Measurements from ENCODE around the gene ATRNL1.
"Not testable (repeated sequence)": the region's sequence is repeated elsewhere in the genome, so short reads cannot be mapped to it uniquely, and the experiment has no call there.

DNA sequence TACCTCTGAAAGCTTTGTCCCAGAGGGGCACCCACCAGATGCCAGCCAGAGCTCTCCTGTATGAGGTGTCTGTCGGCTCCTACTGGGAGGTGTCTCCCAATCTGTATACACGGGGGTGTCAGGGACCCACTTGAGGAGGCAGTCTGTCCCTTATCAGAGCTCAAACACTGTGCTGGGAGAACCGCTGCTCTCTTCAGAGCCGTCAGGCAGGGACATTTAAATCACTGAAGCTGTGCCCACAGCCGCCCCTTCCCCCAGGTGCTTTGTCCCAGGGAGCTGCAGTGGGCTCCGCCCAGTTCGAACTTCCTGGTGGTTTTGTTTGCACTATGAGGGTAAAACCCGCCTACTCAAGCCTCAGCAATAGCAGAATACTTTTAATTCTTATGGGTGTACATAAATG lies 665.3 kb downstream of the ATRNL1 start:
- TF ChIP-seq, protein P1, sequence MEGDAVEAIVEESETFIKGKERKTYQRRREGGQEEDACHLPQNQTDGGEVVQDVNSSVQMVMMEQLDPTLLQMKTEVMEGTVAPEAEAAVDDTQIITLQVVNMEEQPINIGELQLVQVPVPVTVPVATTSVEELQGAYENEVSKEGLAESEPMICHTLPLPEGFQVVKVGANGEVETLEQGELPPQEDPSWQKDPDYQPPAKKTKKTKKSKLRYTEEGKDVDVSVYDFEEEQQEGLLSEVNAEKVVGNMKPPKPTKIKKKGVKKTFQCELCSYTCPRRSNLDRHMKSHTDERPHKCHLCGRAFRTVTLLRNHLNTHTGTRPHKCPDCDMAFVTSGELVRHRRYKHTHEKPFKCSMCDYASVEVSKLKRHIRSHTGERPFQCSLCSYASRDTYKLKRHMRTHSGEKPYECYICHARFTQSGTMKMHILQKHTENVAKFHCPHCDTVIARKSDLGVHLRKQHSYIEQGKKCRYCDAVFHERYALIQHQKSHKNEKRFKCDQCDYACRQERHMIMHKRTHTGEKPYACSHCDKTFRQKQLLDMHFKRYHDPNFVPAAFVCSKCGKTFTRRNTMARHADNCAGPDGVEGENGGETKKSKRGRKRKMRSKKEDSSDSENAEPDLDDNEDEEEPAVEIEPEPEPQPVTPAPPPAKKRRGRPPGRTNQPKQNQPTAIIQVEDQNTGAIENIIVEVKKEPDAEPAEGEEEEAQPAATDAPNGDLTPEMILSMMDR (IDR thresholded peaks at IDR 0.05), result not testable (repeated sequence)
- TF ChIP-seq POLR2A (IDR thresholded peaks at IDR 0.05), result not testable (repeated sequence)
